ENCODE measurements around the gene SMC1B.
A peak's percentile ranks its signal among the peaks of the same experiment; 100 is the strongest.

SMC1B gene

GRCh38 chr22:45314054-45314721 is 99.2 kb downstream of the SMC1B start:
- TF ChIP-seq CTCF (IDR thresholded peaks at IDR 0.05; ENCODE audit: unreplicated experiment in 3 of 3) = no peak
- peak overlapping the region in 2 of 3 experiments; percentile 0 to 44 for H3K4me3 Mint-ChIP-seq
- H3K36me3 Mint-ChIP-seq (ENCODE audit: low read depth) = peaks cover 5% of the 10 kb centered on the region
- peak overlapping the region in 1 of 3 experiments; percentile 4 for H3K27ac Mint-ChIP-seq
- peaks cover 52% of the 10 kb centered on the region for H3K4me1 Mint-ChIP-seq
- no peaks in the 10 kb centered on the region for H3K9me3 Mint-ChIP-seq
- H3K27me3 Mint-ChIP-seq (ENCODE audit: low read depth) = no peaks in the 10 kb centered on the region

GRCh38 chr22:45312856-45313255 is 100.5 kb downstream of the SMC1B start:
- peaks cover 5% of the 10 kb centered on the region for H3K36me3 Mint-ChIP-seq (ENCODE audit: low read depth)
- no peaks in the 10 kb centered on the region for H3K27me3 Mint-ChIP-seq (ENCODE audit: low read depth)
- no peak overlapping the region for H3K27ac Mint-ChIP-seq
- TF ChIP-seq CTCF (IDR thresholded peaks at IDR 0.05; ENCODE audit: unreplicated experiment in 3 of 3) = no peak
- H3K4me1 Mint-ChIP-seq = peaks cover 46% of the 10 kb centered on the region
- H3K4me3 Mint-ChIP-seq = peak overlapping the region in 2 of 3 experiments; percentile 3 to 41
- H3K9me3 Mint-ChIP-seq = no peaks in the 10 kb centered on the region

DNA sequence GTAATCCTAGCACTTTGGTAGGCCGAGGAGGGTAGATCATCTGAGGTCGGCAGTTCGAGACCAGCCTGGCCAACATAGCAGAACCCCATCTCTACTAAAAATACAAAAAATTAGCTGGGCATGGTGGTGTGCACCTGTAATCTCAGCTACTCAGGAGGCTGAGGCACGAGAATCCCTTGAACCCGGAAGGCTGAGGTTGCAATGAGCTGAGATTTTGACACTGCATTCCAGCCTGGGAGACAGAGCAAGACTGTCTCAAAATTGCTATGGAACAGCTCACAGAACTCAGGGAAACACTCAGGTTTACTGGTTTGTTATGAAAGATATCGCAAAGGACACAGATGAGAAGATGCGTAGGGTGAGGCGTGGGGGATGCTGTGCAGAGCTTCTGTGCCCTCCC is 101.0 kb downstream of the SMC1B start:
- Mint-ChIP-seq H3K36me3 (ENCODE audit: low read depth) (peaks cover 5% of the 10 kb centered on the region), H3K27me3 (ENCODE audit: low read depth) (no peaks in the 10 kb centered on the region), H3K9me3 (no peaks in the 10 kb centered on the region), H3K27ac (no peak overlapping the region), H3K4me3 (peak overlapping the region; percentile 3 to 86 (median 41)), H3K4me1 (peaks cover 41% of the 10 kb centered on the region)
- TF ChIP-seq CTCF (IDR thresholded peaks at IDR 0.05; ENCODE audit: unreplicated experiment in 3 of 3) = no peak

GRCh38 chr22:45310977-45311531 is 102.3 kb downstream of the SMC1B start:
- no peak for TF ChIP-seq CTCF (IDR thresholded peaks at IDR 0.05; ENCODE audit: unreplicated experiment in 3 of 3)
- Mint-ChIP-seq H3K4me1 (peaks cover 34% of the 10 kb centered on the region), H3K27ac (peak overlapping the region; percentile 53 to 66 (median 57)), H3K36me3 (ENCODE audit: low read depth) (peaks cover 5% of the 10 kb centered on the region), H3K27me3 (ENCODE audit: low read depth) (no peaks in the 10 kb centered on the region), H3K4me3 (peak overlapping the region; percentile 86 to 90 (median 87)), H3K9me3 (no peaks in the 10 kb centered on the region)

GRCh38 chr22:45310331-45310976 is 102.9 kb downstream of the SMC1B start:
- peak overlapping the region; percentile 86 to 90 (median 87) for H3K4me3 Mint-ChIP-seq
- no peaks in the 10 kb centered on the region for H3K9me3 Mint-ChIP-seq
- TF ChIP-seq CTCF (IDR thresholded peaks at IDR 0.05; ENCODE audit: unreplicated experiment in 3 of 3) = no peak
- peak overlapping the region; percentile 53 to 66 (median 57) for H3K27ac Mint-ChIP-seq
- H3K36me3 Mint-ChIP-seq (ENCODE audit: low read depth) = peaks cover 5% of the 10 kb centered on the region
- H3K27me3 Mint-ChIP-seq (ENCODE audit: low read depth) = no peaks in the 10 kb centered on the region
- H3K4me1 Mint-ChIP-seq = peaks cover 34% of the 10 kb centered on the region
